ENCODE data around the gene STX1B. TPM values are rescaled to one million over a fixed set of nuclear protein-coding genes. Genes with fewer than 3 reads are reported as not detected.
A peak's percentile ranks its signal among the peaks of the same experiment; 100 is the strongest.

Gene STX1B
- total RNA-seq, 2 donors from 2014 or later: 1.3 to 2.1 TPM

GRCh38 chr16:30985401-30986128 is 24.9 kb downstream of the STX1B start:
- peaks cover 28% of the 10 kb centered on the region for H3K36me3 ChIP-seq
- peak; percentile 69 for DNase-seq (ENCODE audit: low spot score)
- TF ChIP-seq CTCF (IDR thresholded peaks at IDR 0.05): no peak
- no peaks in the 10 kb centered on the region for H3K9me3 ChIP-seq
- H3K27ac ChIP-seq: peak overlapping the region; percentile 59 to 65
- H3K4me1 ChIP-seq: peaks cover 0 to 16% of the 10 kb centered on the region in 2 donors
- H3K27me3 ChIP-seq: no peaks in the 10 kb centered on the region
- H3K4me3 ChIP-seq: peak overlapping the region; percentile 38 to 53

- peak within 1 kb of the TSS; percentile 38 to 53 for H3K4me3 ChIP-seq
- no peaks in the 10 kb centered on the region for H3K27me3 ChIP-seq
- H3K4me1 ChIP-seq: peaks cover 0 to 16% of the 10 kb centered on the region in 2 donors
- peak within 1 kb of the TSS; percentile 59 to 65 for H3K27ac ChIP-seq
- peak; percentile 91 for DNase-seq (ENCODE audit: low spot score)
- peak; percentile 88 to 96 for TF ChIP-seq CTCF (IDR thresholded peaks at IDR 0.05)
- H3K9me3 ChIP-seq: no peaks in the 10 kb centered on the region
- peaks cover 35% of the 10 kb centered on the region for H3K36me3 ChIP-seq
Measured at GRCh38 chr16:30984669-30985400, 25.6 kb downstream of the STX1B start, which contains the start of gene HSD3B7. TSS of gene HSD3B7 (plus strand) at chr16:30985207. CDS start at chr16:30985659, 452 bp downstream.

GRCh38 chr16:30983898-30984610 is 26.4 kb downstream of the STX1B start:
- peaks cover 0 to 16% of the 10 kb centered on the region in 2 donors for H3K4me1 ChIP-seq
- no peak for DNase-seq (ENCODE audit: low spot score)
- no peak for TF ChIP-seq CTCF (IDR thresholded peaks at IDR 0.05)
- no peaks in the 10 kb centered on the region for H3K9me3 ChIP-seq
- no peak overlapping the region for H3K4me3 ChIP-seq
- no peaks in the 10 kb centered on the region for H3K27me3 ChIP-seq
- no peak overlapping the region for H3K27ac ChIP-seq
- H3K36me3 ChIP-seq: peaks cover 42% of the 10 kb centered on the region

- Histone ChIP-seq H3K4me1 (peaks cover 0 to 16% of the 10 kb centered on the region in 2 donors), H3K27ac (no peak overlapping the region), H3K4me3 (no peak overlapping the region), H3K27me3 (no peaks in the 10 kb centered on the region), H3K36me3 (peaks cover 46% of the 10 kb centered on the region), H3K9me3 (no peaks in the 10 kb centered on the region)
- DNase-seq (ENCODE audit: low spot score): no peak
- TF ChIP-seq CTCF (IDR thresholded peaks at IDR 0.05): no peak
Measured at GRCh38 chr16:30983289-30983889, 27.0 kb downstream of the STX1B start.

- Histone ChIP-seq H3K4me3 (no peak overlapping the region), H3K27me3 (no peaks in the 10 kb centered on the region), H3K36me3 (peaks cover 48% of the 10 kb centered on the region), H3K4me1 (peaks cover 0 to 16% of the 10 kb centered on the region in 2 donors), H3K9me3 (no peaks in the 10 kb centered on the region), H3K27ac (no peak overlapping the region)
- peak; percentile 68 for DNase-seq (ENCODE audit: low spot score)
- TF ChIP-seq CTCF (IDR thresholded peaks at IDR 0.05): no peak
Measured at GRCh38 chr16:30982548-30983288, 27.7 kb downstream of the STX1B start.
